AG04449 (cell line): Measurements from ENCODE around the gene HDAC10.

Source experiments
- CTCF ChIA-PET: fragments of 350-600 bp; formaldehyde crosslinking; extraction: SDS; loops from one replicate; lab custom pipeline; 2021; ENCODE audit warnings: antibody characterized with exemption; lab: Yijun Ruan, JAX
- POLR2A ChIA-PET: fragments of 400-600, 350-600 bp; formaldehyde crosslinking; extraction: SDS; loops from one replicate; lab custom pipeline; 2020; ENCODE audit warnings: antibody characterized with exemption, inconsistent platforms; lab: Yijun Ruan, JAX
- DNase-seq: peaks from one replicate; pipeline ENCODE4 v3.0.0-alpha.2; 2010; ENCODE audit warnings: low read depth, low spot score
- H3K4me3 ChIP-seq: 2 replicates; pipeline ENCODE4 v1.5.1; 2011; ENCODE audit warnings: low read depth, mild to moderate bottlenecking, control low read depth, low read length
- TF ChIP-seq, protein P1 (sequence below): IDR thresholded peaks from one replicate; pipeline ENCODE4 v1.5.1; 2011; ENCODE audit warnings: mild to moderate bottlenecking, moderate library complexity, low read length, control low read depth, inconsistent platforms; ENCODE audit not compliant: insufficient read depth; ENCODE audit errors: missing control alignments

Gene HDAC10

DNA sequence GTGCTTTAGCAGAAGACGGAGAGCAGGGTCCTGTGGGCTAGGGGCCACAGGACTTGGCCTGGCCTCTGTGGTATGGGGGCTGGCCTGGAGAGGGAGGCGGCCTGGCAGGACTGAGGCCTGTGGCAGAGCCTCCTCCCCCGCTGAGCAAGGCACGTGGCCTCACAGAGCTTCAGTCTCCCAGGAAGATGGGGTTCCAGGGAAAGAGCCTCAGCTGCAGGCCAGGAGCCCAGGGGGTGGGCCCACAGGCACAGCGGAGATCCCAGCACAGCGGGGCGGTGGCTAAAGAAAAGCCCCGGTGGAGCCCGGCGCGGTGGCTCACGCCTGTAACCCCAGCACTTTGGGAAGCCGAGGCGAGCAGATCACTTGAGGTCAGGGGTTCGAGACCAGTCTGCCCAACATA lies 8.2 kb upstream of the HDAC10 start:
- TF ChIP-seq, protein P1, sequence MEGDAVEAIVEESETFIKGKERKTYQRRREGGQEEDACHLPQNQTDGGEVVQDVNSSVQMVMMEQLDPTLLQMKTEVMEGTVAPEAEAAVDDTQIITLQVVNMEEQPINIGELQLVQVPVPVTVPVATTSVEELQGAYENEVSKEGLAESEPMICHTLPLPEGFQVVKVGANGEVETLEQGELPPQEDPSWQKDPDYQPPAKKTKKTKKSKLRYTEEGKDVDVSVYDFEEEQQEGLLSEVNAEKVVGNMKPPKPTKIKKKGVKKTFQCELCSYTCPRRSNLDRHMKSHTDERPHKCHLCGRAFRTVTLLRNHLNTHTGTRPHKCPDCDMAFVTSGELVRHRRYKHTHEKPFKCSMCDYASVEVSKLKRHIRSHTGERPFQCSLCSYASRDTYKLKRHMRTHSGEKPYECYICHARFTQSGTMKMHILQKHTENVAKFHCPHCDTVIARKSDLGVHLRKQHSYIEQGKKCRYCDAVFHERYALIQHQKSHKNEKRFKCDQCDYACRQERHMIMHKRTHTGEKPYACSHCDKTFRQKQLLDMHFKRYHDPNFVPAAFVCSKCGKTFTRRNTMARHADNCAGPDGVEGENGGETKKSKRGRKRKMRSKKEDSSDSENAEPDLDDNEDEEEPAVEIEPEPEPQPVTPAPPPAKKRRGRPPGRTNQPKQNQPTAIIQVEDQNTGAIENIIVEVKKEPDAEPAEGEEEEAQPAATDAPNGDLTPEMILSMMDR = no peak
- CTCF ChIA-PET = interaction anchor here (1.1 to 3.8 kb wide), 4 partner anchors 9 to 82 kb away, joined by 3 to 22 read pairs (median 4); no protein-coding TSS in a partner anchor
- H3K4me3 ChIP-seq = no peak overlapping the region
- POLR2A ChIA-PET = interaction anchor here (2.8 kb wide), 1 partner anchor 8 kb away, joined by 16 read pairs; the partner anchor contains the start of gene HDAC10
- no peak for DNase-seq

DNA sequence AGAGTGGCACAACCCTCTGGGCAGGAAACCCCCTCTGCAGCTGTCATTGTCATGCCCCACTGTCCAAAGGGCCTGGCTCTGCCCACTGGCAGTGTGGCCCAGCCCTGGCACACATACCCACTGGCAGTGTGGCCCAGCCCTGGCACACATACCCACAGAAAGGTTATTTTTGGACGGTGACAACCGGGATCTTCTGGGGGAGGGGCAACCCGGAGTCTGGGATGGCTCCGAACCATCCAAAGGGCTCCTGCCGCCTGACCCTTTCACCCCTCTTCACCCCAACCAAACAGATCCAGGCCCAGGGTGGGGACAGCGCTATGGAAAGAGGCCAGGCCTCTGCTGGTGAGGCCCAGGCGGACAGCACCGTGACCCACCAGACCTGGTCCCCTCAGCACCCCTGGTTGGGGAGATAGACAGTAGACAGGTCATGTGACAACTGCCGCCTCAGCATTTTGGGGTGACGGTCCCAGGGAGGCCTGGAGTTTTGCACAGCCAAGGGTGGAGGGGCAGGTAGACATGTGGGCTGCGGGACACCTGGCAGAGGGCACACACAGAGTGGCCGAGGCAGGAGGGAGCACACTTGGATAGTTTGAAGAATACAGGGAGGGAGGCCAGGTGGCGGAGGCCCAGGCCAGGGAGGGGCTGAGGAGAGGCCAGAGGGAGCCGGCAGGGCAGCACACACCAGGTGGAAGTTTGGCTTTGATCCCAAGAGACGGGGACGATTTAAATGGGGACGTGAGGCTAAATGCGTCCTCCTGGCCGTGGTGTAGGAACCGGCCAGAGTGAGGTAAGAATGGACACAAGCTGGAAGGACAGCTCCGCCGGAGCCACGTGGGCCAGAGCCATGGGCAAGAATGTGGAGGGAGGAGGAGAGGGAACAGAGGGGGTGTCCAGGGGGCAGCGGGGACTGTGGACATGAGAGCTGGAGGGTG lies 7.6 kb upstream of the HDAC10 start:
- CTCF ChIA-PET = interaction anchor here (1.1 to 3.8 kb wide), 5 partner anchors 8 to 83 kb away, joined by 3 to 22 read pairs (median 4); no protein-coding TSS in a partner anchor

DNA sequence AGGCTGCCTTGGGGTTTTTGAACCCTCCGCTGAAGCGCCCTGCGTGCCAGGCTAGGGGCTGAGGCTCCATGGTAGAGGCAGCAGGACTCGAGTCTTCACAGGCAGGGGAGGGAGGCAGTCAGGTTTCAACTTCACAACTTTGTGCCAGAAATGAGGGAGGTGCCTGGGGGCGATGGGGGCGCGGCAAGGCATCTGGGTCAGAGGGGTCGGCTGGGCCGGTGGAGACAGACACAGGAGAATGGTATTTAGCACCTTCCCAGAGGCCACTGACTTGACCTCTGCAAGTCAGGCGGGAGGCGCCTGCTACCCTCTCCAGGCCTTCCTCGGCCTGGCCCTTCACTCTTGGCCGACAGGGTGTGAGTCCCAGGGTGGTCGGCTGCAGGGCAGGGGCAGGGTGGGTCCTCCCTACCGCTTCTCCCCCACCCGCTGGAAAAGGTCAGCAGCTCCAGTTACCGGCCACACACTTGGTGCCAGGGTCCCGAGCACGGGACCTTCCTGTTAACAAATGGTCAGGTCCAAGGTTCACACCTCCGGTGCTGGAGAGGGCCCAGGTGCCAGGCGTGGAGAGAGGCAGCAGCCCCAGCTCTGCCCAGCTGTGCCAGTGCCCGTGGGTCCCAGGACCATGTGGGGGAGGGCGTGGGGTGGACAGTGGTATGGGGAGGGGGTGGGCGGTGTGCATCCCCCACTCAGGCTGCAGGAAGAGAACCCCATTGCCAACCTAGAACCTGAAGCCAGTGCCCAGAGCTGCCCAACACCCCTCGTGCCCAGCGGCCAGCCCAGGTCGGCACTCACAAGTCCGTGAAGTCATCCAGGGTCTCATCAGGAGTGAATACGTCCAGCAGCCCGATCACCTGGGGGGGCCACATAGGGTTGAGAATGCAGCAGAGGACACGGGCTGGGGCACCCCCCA lies 6.6 kb upstream of the HDAC10 start:
- no peak for DNase-seq
- ChIA-PET POLR2A (no interaction called here), CTCF (interaction anchor here (1.1 to 3.8 kb wide), 4 partner anchors 14 to 84 kb away, joined by 3 to 22 read pairs (median 4); no protein-coding TSS in a partner anchor)
- TF ChIP-seq, protein P1 = no peak
- H3K4me3 ChIP-seq = no peak overlapping the region

More for the DNA sequence above, 7.6 kb upstream of the HDAC10 start:
- POLR2A ChIA-PET = no interaction called here
- H3K4me3 ChIP-seq = no peak overlapping the region
- DNase-seq = no peak
- TF ChIP-seq, protein P1 = no peak

DNA sequence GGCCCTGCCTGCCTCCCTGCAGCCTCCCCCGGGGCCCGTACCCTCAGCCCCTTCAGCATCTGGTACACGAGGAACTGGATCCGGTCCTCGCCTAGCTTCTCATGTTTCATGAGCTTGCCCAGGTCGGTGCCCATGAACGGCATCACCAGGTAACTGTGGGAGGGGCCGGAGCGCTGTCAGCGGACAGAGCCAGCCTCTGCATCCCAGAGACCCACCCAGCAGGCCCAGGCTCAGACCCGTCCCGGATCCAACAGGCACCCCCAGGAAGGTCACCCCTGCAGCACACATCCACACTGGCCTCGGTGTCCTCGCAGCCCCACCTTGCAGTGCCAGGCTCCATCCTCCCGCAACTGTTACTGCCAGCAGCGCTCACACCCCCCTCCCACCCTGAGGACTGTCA lies 6.0 kb upstream of the HDAC10 start:
- no peak for DNase-seq
- TF ChIP-seq, protein P1 = no peak
- POLR2A ChIA-PET = no interaction called here
- CTCF ChIA-PET = interaction anchor here (1.1 to 1.8 kb wide), 2 partner anchors 19 to 85 kb away, joined by 3 to 5 read pairs; no protein-coding TSS in a partner anchor
- no peak overlapping the region for H3K4me3 ChIP-seq

DNA sequence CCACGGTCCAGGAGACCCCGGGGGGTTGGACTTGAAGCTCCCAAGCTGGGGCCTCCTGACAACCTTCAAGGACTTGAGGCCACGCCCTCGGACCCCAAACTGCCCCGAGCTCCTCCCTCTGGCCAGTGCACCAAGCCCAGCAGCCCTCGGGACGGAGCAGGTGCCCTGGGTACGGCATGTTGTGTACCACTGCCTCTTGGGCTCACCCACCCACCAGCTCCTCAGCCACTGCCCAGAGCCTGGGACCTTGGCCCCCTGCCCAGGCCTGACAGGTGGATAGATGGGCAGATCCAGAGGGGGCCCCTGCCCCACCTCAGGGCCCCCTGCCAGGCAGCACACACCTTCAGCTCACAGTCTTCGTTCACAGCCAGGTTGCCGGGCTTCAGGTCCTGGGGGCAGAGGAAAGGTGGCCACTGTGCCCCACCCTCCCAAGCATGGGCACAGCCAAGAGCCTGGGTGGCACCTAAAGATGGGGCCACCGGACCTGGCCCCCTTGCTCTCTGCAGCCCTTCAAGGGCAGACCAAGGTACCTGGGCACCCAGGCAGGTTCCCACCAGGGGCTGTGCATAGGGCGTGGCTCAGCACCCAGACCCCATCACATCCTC lies 5.3 kb upstream of the HDAC10 start:
- TF ChIP-seq, protein P1 = no peak

More for the DNA sequence above, 5.3 kb upstream of the HDAC10 start:
- ChIA-PET CTCF (interaction anchor here (1.4 kb wide), 1 partner anchor 85 kb away, joined by 16 read pairs; no protein-coding TSS in a partner anchor), POLR2A (interaction anchor here (1.4 kb wide), 1 partner anchor 49 kb away, joined by 3 read pairs; no protein-coding TSS in a partner anchor)
- DNase-seq = no peak
- H3K4me3 ChIP-seq = no peak overlapping the region
